B cell (primary cell): ENCODE results near the gene ZNF423. TPM values are rescaled to one million over a fixed set of nuclear protein-coding genes. Genes with fewer than 3 reads are reported as not detected.

Experiments used
- ATAC-seq: fragments of 200-7000 bp; cut with Tn5 transposase; one replicate; pipeline ENCODE4 v1.10.0; 2021; ENCODE audit warnings: low read depth, mild to moderate bottlenecking, moderate number of reproducible peaks, moderate library complexity
- CTCF ChIA-PET: fragments of 350-600 bp; sonication (Branson Sonifier 250); formaldehyde crosslinking; loops from one replicate; lab custom pipeline; 2021; ENCODE audit warnings: antibody characterized with exemption, inconsistent platforms; lab: Charles Lee
- POLR2A ChIA-PET: fragments of 350-600 bp; sonication (Branson Sonifier 250); formaldehyde crosslinking; loops from one replicate; lab custom pipeline; 2021; ENCODE audit warnings: antibody characterized with exemption; lab: Charles Lee
- DNase-seq: peaks from one replicate; pipeline ENCODE4 v3.0.0; 2013
- H2AFZ ChIP-seq: 2 replicates; pipeline ENCODE4 v1.6.1; 2012; ENCODE audit warnings: mild to moderate bottlenecking, low read depth, low read length; ENCODE audit not compliant: insufficient read depth, poor library complexity, severe bottlenecking
- H3K27ac ChIP-seq, 2 donors: 1 replicate in 1 of 2; 2 replicates in 1 of 2; pipeline ENCODE4 v1.5.1; 2012 to 2013; ENCODE audit warnings: low read length in 2 of 2, mild to moderate bottlenecking in 2 of 2, moderate library complexity in 1 of 2
- H3K27me3 ChIP-seq, 4 experiments: fragments of 200-600 bp in 1 of 4; sonication (generic) in 1 of 4; replicated peaks in 1 of 4; 1 replicate in 2 of 4; 2 replicates in 2 of 4; pipeline versions ENCODE4 v1.6.1 to v1.7.0; 2013 to 2016; ENCODE audit warnings: low read length in 3 of 4, mild to moderate bottlenecking in 2 of 4, mixed read lengths in 1 of 4, moderate library complexity in 1 of 4; ENCODE audit not compliant: insufficient read depth in 4 of 4, control insufficient read depth in 3 of 4; ENCODE audit errors: control extremely low read depth in 1 of 4
- H3K36me3 ChIP-seq, 2 experiments: replicated peaks in 1 of 2; 1 replicate in 1 of 2; 2 replicates in 1 of 2; pipeline versions ENCODE4 v1.6.1 to v1.7.1; 2013; ENCODE audit warnings: low read length in 1 of 2; ENCODE audit not compliant: insufficient read depth in 2 of 2, control insufficient read depth in 1 of 2; ENCODE audit errors: control extremely low read depth in 1 of 2, extremely low read depth in 1 of 2
- H3K4me1 ChIP-seq, 2 donors: fragments of 200-600 bp in 1 of 2; sonication (generic) in 1 of 2; 1 replicate in 1 of 2; 2 replicates in 1 of 2; pipeline versions ENCODE4 v1.5.1 to v1.6.1; 2013 to 2017; ENCODE audit warnings: low read length in 2 of 2; ENCODE audit not compliant: control insufficient read depth in 2 of 2, insufficient read depth in 2 of 2
- H3K4me2 ChIP-seq: replicated peaks from 2 replicates; pipeline ENCODE3; 2012; ENCODE audit warnings: mild to moderate bottlenecking, low read depth, low read length; ENCODE audit not compliant: poor library complexity, severe bottlenecking
- H3K4me3 ChIP-seq, 5 experiments: fragments of 200-600 bp in 1 of 5; sonication (generic) in 1 of 5; 1 replicate in 3 of 5; 2 replicates in 2 of 5; pipeline versions ENCODE4 v1.5.1 to v1.7.0; 2011 to 2016; ENCODE audit warnings: low read length in 4 of 5, mild to moderate bottlenecking in 4 of 5, low read depth in 2 of 5, control low read depth in 1 of 5, moderate library complexity in 1 of 5; ENCODE audit not compliant: insufficient read depth in 1 of 5; ENCODE audit errors: control extremely low read depth in 1 of 5, extremely low read depth in 1 of 5
- H3K79me2 ChIP-seq: fragments of 200-600 bp; sonication (generic); one replicate; pipeline ENCODE4 v1.6.0; 2016; ENCODE audit warnings: low read length; ENCODE audit not compliant: control insufficient read depth, insufficient read depth
- H3K9ac ChIP-seq: fragments of 200-600 bp; sonication (generic); 2 replicates; pipeline ENCODE4 v1.6.1; 2017; ENCODE audit warnings: mild to moderate bottlenecking, low read length, moderate library complexity
- H3K9me3 ChIP-seq, 3 donors: one replicate each; pipeline versions ENCODE4 v1.6.1 to v1.7.1; 2013; ENCODE audit warnings: low read length in 2 of 3; ENCODE audit not compliant: control insufficient read depth in 2 of 3, insufficient read depth in 1 of 3; ENCODE audit errors: control extremely low read depth in 1 of 3
- H4K20me1 ChIP-seq: 2 replicates; pipeline ENCODE4 v1.6.0; 2012; ENCODE audit warnings: mild to moderate bottlenecking, low read length; ENCODE audit not compliant: insufficient read depth, control insufficient read depth, poor library complexity, severe bottlenecking
- H3K27ac Mint-ChIP-seq: one replicate; pipeline ENCODE4 v1.8.0; 2021; ENCODE audit warnings: mixed read lengths
- H3K27me3 Mint-ChIP-seq: one replicate; pipeline ENCODE4 v1.8.0; 2021; ENCODE audit warnings: mixed read lengths
- H3K4me1 Mint-ChIP-seq: one replicate; pipeline ENCODE4 v1.8.0; 2021; ENCODE audit warnings: mixed read lengths
- H3K4me3 Mint-ChIP-seq: one replicate; pipeline ENCODE4 v1.8.0; 2021; ENCODE audit warnings: mixed read lengths
- H3K9me3 Mint-ChIP-seq: one replicate; pipeline ENCODE4 v1.8.0; 2022; ENCODE audit warnings: mixed read lengths; ENCODE audit not compliant: insufficient read depth
- EZH2 ChIP-seq: IDR thresholded peaks from 2 replicates; pipeline ENCODE4 v1.6.1; 2012; ENCODE audit warnings: borderline replicate concordance, low read depth, mild to moderate bottlenecking, moderate library complexity, low read length; ENCODE audit not compliant: insufficient read depth, poor library complexity, severe bottlenecking
- WGBS: methylation state at CpG from one replicate; pipeline ENCODE4 v1.1.5; 2013; ENCODE audit warnings: missing lambda C conversion rate; ENCODE audit not compliant: insufficient coverage; 5-methylcytosine and 5-hydroxymethylcytosine counted together
- intact Hi-C: fragments of 100-400 bp; cut with micrococcal nuclease; formaldehyde crosslinking; loops from one replicate; pipeline ENCODE4 v1.10.0; 2022
- polyA plus RNA-seq: library from polyadenylated mRNA; depleted of rRNA; stranded (reverse); fragments of >200 nt; gene quantifications from 2 replicates; pipeline ENCODE4 v1.2.3, GENCODE V29; 2012
- total RNA-seq, 2 donors: library from RNA; stranded (reverse); fragments of 120-200 nt in 1 of 2; gene quantifications; 1 replicate in 1 of 2; 2 replicates in 1 of 2; pipeline versions ENCODE4 v1.2.3 to v1.2.4, GENCODE V29; 2013 to 2022
- TF ChIP-seq, protein P1 (sequence below): fragments of 200-600 bp; IDR thresholded peaks from one replicate; pipeline ENCODE4 v1.8.0; 2022; ENCODE audit warnings: antibody characterized with exemption, mild to moderate bottlenecking

Gene ZNF423
- total and polyA plus RNA-seq, 2 donors (not counting 1 experiment from before 2014, with no cell fraction given): not detected

DNA sequence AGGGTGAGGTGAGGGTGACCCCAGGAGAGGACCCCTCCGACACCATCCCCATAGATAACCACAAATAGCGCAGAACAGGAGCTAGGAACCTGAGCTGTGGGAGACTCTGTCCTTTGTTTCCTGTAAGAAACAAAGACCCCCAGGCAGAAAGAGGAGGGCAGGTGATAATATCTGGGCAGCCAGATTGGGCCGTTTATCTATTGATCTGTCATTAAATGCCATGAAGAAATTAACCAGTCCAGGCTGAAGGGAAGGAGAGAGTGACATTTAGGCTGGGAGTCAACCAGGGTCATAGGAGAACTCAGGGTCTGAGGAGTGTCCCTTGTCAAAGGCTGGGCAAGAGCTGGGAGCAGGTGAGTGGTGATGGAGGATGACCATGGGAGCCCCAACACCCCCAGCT, 324.5 kb downstream of the ZNF423 start:
- intact Hi-C loops: no loop called here
- no peak overlapping the region for H3K27ac Mint-ChIP-seq
- 50% methylated on average over 1 of the region's 3 CpGs for WGBS

DNA sequence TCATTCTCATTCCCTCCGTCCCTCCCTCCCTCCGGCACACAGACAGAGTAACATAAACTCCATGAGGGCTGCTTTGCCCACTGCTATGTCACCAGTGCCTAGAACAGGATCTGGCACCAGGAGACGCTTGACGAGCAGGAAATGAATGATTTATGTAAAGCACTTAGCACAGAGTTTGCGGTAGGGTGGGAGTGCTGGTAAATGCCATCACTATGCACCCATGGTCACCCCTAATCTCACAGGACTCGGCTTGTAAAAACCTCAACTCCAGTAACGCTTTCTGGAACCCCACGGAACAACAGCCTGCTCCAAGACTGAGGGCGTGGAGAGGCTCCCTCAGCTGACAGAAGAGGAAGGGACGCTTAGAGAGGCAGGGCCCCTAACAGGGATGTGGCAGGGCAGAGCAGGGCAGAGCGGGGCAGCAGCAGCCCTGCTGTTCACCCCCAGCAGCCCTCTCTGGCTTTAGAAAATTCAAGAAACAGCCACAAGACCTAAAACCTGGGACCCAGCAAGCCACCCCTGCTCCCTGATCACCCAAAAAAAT, 325.4 kb downstream of the ZNF423 start:
- Mint-ChIP-seq H3K4me1 (peaks cover 23% of the 10 kb centered on the region), H3K27ac (no peak overlapping the region), H3K4me3 (no peak overlapping the region), H3K9me3 (no peaks in the 10 kb centered on the region), H3K27me3 (peaks cover 31% of the 10 kb centered on the region)
- intact Hi-C loops: no loop called here
- H3K27ac ChIP-seq: no peak overlapping the region
- ATAC-seq (no peak), DNase-seq (no peak)
- no peak for TF ChIP-seq EZH2
- TF ChIP-seq, protein P1, sequence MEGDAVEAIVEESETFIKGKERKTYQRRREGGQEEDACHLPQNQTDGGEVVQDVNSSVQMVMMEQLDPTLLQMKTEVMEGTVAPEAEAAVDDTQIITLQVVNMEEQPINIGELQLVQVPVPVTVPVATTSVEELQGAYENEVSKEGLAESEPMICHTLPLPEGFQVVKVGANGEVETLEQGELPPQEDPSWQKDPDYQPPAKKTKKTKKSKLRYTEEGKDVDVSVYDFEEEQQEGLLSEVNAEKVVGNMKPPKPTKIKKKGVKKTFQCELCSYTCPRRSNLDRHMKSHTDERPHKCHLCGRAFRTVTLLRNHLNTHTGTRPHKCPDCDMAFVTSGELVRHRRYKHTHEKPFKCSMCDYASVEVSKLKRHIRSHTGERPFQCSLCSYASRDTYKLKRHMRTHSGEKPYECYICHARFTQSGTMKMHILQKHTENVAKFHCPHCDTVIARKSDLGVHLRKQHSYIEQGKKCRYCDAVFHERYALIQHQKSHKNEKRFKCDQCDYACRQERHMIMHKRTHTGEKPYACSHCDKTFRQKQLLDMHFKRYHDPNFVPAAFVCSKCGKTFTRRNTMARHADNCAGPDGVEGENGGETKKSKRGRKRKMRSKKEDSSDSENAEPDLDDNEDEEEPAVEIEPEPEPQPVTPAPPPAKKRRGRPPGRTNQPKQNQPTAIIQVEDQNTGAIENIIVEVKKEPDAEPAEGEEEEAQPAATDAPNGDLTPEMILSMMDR: no peak
- ChIA-PET CTCF (no interaction called here), POLR2A (no interaction called here)
- H3K9me3 ChIP-seq: no peaks in the 10 kb centered on the region
- H3K79me2 ChIP-seq: no peaks in the 10 kb centered on the region
- H2AFZ ChIP-seq: no peak overlapping the region
- H3K27me3 ChIP-seq: peaks cover 0 to 21% (median 2%) of the 10 kb centered on the region in 4 experiments
- H3K4me3 ChIP-seq: no peak overlapping the region
- H3K9ac ChIP-seq: no peak overlapping the region
- no peaks in the 10 kb centered on the region for H4K20me1 ChIP-seq
- H3K4me2 ChIP-seq: no peak overlapping the region
- 17% methylated on average over 7 of the region's 11 CpGs for WGBS
- H3K36me3 ChIP-seq: no peaks in the 10 kb centered on the region
- peaks cover 0 to 11% of the 10 kb centered on the region in 2 donors for H3K4me1 ChIP-seq

More for the DNA sequence above, 324.5 kb downstream of the ZNF423 start:
- TF ChIP-seq, protein P1: no peak
- no peak for TF ChIP-seq EZH2
- no peak overlapping the region for H3K4me2 ChIP-seq
- ATAC-seq: no peak
- H2AFZ ChIP-seq: no peak overlapping the region
- no peaks in the 10 kb centered on the region for H3K79me2 ChIP-seq
- DNase-seq: no peak
- ChIA-PET CTCF (no interaction called here), POLR2A (no interaction called here)
- no peak overlapping the region for H3K4me3 ChIP-seq
- H3K4me1 ChIP-seq: peaks cover 0 to 11% of the 10 kb centered on the region in 2 donors
- H3K4me1 Mint-ChIP-seq: peaks cover 23% of the 10 kb centered on the region
- H3K9me3 Mint-ChIP-seq: no peaks in the 10 kb centered on the region
- no peak overlapping the region for H3K27ac ChIP-seq
- no peaks in the 10 kb centered on the region for H4K20me1 ChIP-seq
- H3K4me3 Mint-ChIP-seq: no peak overlapping the region
- no peaks in the 10 kb centered on the region for H3K36me3 ChIP-seq
- H3K9me3 ChIP-seq: no peaks in the 10 kb centered on the region
- H3K27me3 Mint-ChIP-seq: peaks cover 31% of the 10 kb centered on the region
- H3K27me3 ChIP-seq: peaks cover 0 to 21% (median 2%) of the 10 kb centered on the region in 4 experiments
- no peak overlapping the region for H3K9ac ChIP-seq
